ENCODE measurements around the gene DNAJC18. TPM values are rescaled to one million over a fixed set of nuclear protein-coding genes. Genes with fewer than 3 reads are reported as not detected.

DNAJC18 gene
- total and polyA plus RNA-seq, 2 of the 8 experiments (the other 6 are each of a cell fraction or from before 2014, with no cell fraction given): 7.8 to 29.2 TPM

GRCh38 chr5:139389701-139390638 lies 49.4 kb downstream of the DNAJC18 start, which contains the start of gene MZB1:
Gene MZB1, minus strand, starts transcription at chr5:139389913. Its CDS starts 57 bp downstream, at chr5:139389856.
- H3K79me2 ChIP-seq (ENCODE audit: control insufficient read depth in 1 of 2, insufficient read depth in 2 of 2, low read length in 2 of 2): no peaks in the 10 kb centered on the region
- peaks cover 14 to 26% (median 22%) of the 10 kb centered on the region in 4 experiments; a peak in 6 of 7 replicates for H3K27me3 ChIP-seq (replicated peaks in 1 of 4; ENCODE audit: control insufficient read depth in 3 of 4, extremely low read depth in 1 of 4, insufficient read depth in 3 of 4, low read length in 3 of 4)
- peaks cover 25% of the 10 kb centered on the region; the same call in 1 of the 2 replicates for H3K23me2 ChIP-seq (ENCODE audit: low read depth, low read length)
- no peaks in the 10 kb centered on the region for H4K20me1 ChIP-seq (replicated peaks in 1 of 2; ENCODE audit: control insufficient read depth in 1 of 2, insufficient read depth in 2 of 2, low read length in 2 of 2)
- H2BK12ac ChIP-seq (ENCODE audit: low read depth, low read length): peak within 1 kb of the TSS; percentile 71; the same call in 1 of the 2 replicates
- no peak within 1 kb of the TSS for H3K9ac ChIP-seq (replicated peaks in 1 of 4; ENCODE audit: extremely low read depth in 1 of 4, low read depth in 3 of 4, low read length in 3 of 4)
- no peak within 1 kb of the TSS for H3K27ac ChIP-seq (ENCODE audit: low read depth, low read length)
- H2AK5ac ChIP-seq (ENCODE audit: low read depth, low read length): peak within 1 kb of the TSS; percentile 17; the same call in 1 of the 2 replicates
- 0 out of 2 replicates have a peak within 1 kb of the TSS, but pooled peaks have one; percentile 0 for H3K18ac ChIP-seq (ENCODE audit: extremely low read depth, low read length)
- H4K5ac ChIP-seq (ENCODE audit: insufficient read length, low read depth, low read length): no peak within 1 kb of the TSS
- H3K23ac ChIP-seq (ENCODE audit: insufficient read length): no peak within 1 kb of the TSS
- H2BK120ac ChIP-seq (replicated peaks; ENCODE audit: low read depth, low read length): no peak within 1 kb of the TSS
- H2BK15ac ChIP-seq (ENCODE audit: low read length): peak within 1 kb of the TSS; percentile 46; the same call in 1 of the 2 replicates
- FAIRE-seq (no peak), DNase-seq (ENCODE audit: low read depth in 1 of 2, low spot score in 2 of 2) (no peak)
- peak within 1 kb of the TSS; percentile 31; the same call in 1 of the 2 replicates for H4K8ac ChIP-seq (ENCODE audit: extremely low read depth, insufficient read depth, low read length)
- H3K9me3 ChIP-seq (ENCODE audit: insufficient read depth in 2 of 2, low read depth in 1 of 2, low read length in 1 of 2): no peaks in the 10 kb centered on the region
- TF ChIP-seq, protein P1, sequence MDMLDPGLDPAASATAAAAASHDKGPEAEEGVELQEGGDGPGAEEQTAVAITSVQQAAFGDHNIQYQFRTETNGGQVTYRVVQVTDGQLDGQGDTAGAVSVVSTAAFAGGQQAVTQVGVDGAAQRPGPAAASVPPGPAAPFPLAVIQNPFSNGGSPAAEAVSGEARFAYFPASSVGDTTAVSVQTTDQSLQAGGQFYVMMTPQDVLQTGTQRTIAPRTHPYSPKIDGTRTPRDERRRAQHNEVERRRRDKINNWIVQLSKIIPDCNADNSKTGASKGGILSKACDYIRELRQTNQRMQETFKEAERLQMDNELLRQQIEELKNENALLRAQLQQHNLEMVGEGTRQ (IDR thresholded peaks at IDR 0.05; ENCODE audit: low read length): no peak
- TF ChIP-seq RXRA (IDR thresholded peaks at IDR 0.05; ENCODE audit: insufficient read depth, low read depth, low read length) (no peak), TBP (IDR thresholded peaks at IDR 0.05; ENCODE audit: low read depth, low read length) (no peak), KDM1A (IDR thresholded peaks at IDR 0.05; ENCODE audit: borderline replicate concordance, low read length) (no peak), SRF (IDR thresholded peaks at IDR 0.05; ENCODE audit: low read depth, low read length) (no peak), KDM5A (IDR thresholded peaks at IDR 0.05; ENCODE audit: low read length) (no peak), GTF2F1 (IDR thresholded peaks at IDR 0.05; ENCODE audit: borderline replicate concordance, low read depth, low read length) (no peak), FOSL1 (IDR thresholded peaks at IDR 0.05; ENCODE audit: insufficient read depth, low read depth, low read length) (no peak), SP4 (IDR thresholded peaks at IDR 0.05; ENCODE audit: low read length) (no peak)
- H3K79me1 ChIP-seq (ENCODE audit: low read depth, low read length): no peaks in the 10 kb centered on the region; the same call in 1 of the 2 replicates
- peak within 1 kb of the TSS; percentile 73 for H4K91ac ChIP-seq (replicated peaks; ENCODE audit: insufficient read length, low read length)
- H2AFZ ChIP-seq (ENCODE audit: low read length): no peak within 1 kb of the TSS
- ChIA-PET CTCF (ENCODE audit: partially characterized antibody) (interaction anchor here (0.6 to 2.2 kb wide), 4 partner anchors 9 to 74 kb away, joined by 3 to 8 read pairs (median 5); partner anchors contain the start of gene PAIP2), POLR2A (ENCODE audit: partially characterized antibody) (interaction anchor here (0.8 to 3.9 kb wide), 10 partner anchors 12 to 114 kb away, joined by 3 to 25 read pairs (median 4); partner anchors contain the start of genes MATR3 and SPATA24)
- WGBS, 2 experiments (ENCODE audit: extremely low coverage in 1 of 2, insufficient coverage in 1 of 2, insufficient read length in 1 of 2, insufficient replicate concordance in 2 of 2, low coverage in 1 of 2, low lambda C conversion rate in 2 of 2, missing lambda C conversion rate in 1 of 2): 95% methylated on average over 11 of the region's 11 CpGs; no CpG with 5 or more reads in 1 of the 2 experiments
- no peak within 1 kb of the TSS for H3K14ac ChIP-seq (ENCODE audit: insufficient read length)
- H3K4me2 ChIP-seq (ENCODE audit: insufficient read depth in 1 of 2, low read depth in 2 of 2, low read length in 2 of 2): peak within 1 kb of the TSS in 1 of 2 experiments; percentile 48; a peak in 1 of 4 replicates
- peaks cover 3 to 34% (median 19%) of the 10 kb centered on the region in 4 experiments for H3K4me1 ChIP-seq (replicated peaks in 1 of 4; ENCODE audit: control insufficient read depth in 3 of 4, insufficient read depth in 4 of 4, low read length in 3 of 4)
- no peak within 1 kb of the TSS; the same call in 1 of the 2 replicates for H2BK5ac ChIP-seq (ENCODE audit: low read depth, low read length)
- H3K56ac ChIP-seq (replicated peaks; ENCODE audit: insufficient read length, low read depth, low read length): no peak within 1 kb of the TSS
- peak within 1 kb of the TSS; percentile 87 for H2BK20ac ChIP-seq (ENCODE audit: low read length)
- H3K4ac ChIP-seq (replicated peaks; ENCODE audit: insufficient read length, low read depth, low read length): peak within 1 kb of the TSS; percentile 89
- H3K36me3 ChIP-seq (ENCODE audit: control insufficient read depth in 2 of 4, insufficient read depth in 4 of 4, low read length in 3 of 4): no peaks in the 10 kb centered on the region
- no peak within 1 kb of the TSS for H3K4me3 ChIP-seq (ENCODE audit: extremely low read depth in 1 of 4, insufficient read depth in 2 of 4, low read depth in 3 of 4, low read length in 4 of 4)
